Mucosa of rectum (tissue), 2 donors: ENCODE data around the gene SLC7A6OS.
A peak's percentile ranks its signal among the peaks of the same experiment; 100 is the strongest.

ENCODE experiments used
- H3K27ac ChIP-seq, 2 donors: one replicate each; pipeline ENCODE4 v1.7.0; 2013; ENCODE audit warnings: inconsistent platforms in 2 of 2, low read depth in 2 of 2, low read length in 2 of 2
- H3K27me3 ChIP-seq, 2 donors: one replicate each; pipeline ENCODE4 v1.7.0; 2013; ENCODE audit warnings: low read length in 2 of 2; ENCODE audit not compliant: control insufficient read depth in 2 of 2, insufficient read depth in 2 of 2
- H3K36me3 ChIP-seq, 2 donors: one replicate each; pipeline ENCODE4 v1.7.0; 2013; ENCODE audit warnings: low read length in 2 of 2; ENCODE audit not compliant: control insufficient read depth in 2 of 2, insufficient read depth in 2 of 2
- H3K4me1 ChIP-seq, 2 donors: one replicate each; pipeline ENCODE4 v1.7.0; 2013; ENCODE audit warnings: low read length in 2 of 2, mild to moderate bottlenecking in 1 of 2; ENCODE audit not compliant: control insufficient read depth in 2 of 2, insufficient read depth in 2 of 2
- H3K4me3 ChIP-seq, 2 donors: one replicate each; pipeline ENCODE4 v1.7.0; 2013; ENCODE audit warnings: low read length in 2 of 2
- H3K9ac ChIP-seq, 2 donors: one replicate each; pipeline ENCODE4 v1.7.0; 2013; ENCODE audit warnings: low read length in 2 of 2, low read depth in 1 of 2, mild to moderate bottlenecking in 1 of 2
- H3K9me3 ChIP-seq, 2 donors: one replicate each; pipeline ENCODE4 v1.7.0; 2013; ENCODE audit warnings: low read length in 2 of 2; ENCODE audit not compliant: control insufficient read depth in 2 of 2
- donor health status: healthy.
- donor health status: Normal muscosa, but diverticular disease.

SLC7A6OS gene

DNA sequence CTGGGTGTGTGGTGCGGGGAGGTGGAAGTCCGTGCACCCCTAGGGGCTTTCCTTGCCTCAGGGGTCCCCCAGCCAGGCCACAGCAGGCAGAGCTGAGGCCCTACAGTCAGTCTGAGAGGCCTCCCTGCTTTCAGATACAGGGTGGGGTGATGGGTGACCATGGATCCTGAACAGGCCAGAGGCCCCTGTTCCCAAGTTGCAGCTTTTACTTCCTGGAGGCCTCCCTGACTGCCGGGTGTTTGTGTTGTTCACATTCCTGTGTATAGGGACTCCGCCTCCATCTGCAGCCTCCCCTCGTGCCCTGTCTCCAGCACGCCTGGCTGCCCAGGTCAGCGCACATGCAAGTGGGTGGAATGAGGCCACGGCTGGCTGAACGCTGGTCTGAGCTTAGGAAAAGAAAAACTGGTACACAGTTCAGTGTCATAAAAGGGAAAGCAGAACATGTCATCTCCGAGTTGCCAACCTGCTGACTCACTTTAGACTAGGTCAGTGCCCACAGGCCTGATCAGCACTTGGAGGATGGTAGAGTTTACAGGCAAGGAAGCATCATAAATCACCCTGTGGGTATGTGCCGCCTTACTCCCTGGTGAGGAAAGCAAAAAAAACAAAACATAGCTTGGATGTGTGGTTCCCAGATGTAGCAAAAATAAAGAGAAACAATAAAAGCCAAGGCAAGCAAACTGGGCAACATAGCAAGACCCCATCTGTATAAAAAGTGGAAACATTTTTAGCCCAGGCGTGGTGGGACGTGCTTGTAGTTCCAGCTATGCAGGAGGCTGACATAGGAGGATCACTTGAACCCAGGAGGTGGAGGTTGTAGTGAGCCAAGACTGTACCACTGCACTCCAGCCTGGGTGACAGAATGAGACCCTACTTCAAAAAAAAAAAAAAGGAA lies 52.6 kb downstream of the SLC7A6OS start:
- Histone ChIP-seq H3K4me1 (peaks cover 9 to 15% of the 10 kb centered on the region in 2 donors), H3K4me3 (peak overlapping the region in 1 of 2 donors; percentile 24), H3K9ac (peak overlapping the region in 1 of 2 donors; percentile 35), H3K27ac (peak overlapping the region; percentile 69 to 72), H3K36me3 (peaks cover 24 to 37% of the 10 kb centered on the region in 2 donors), H3K9me3 (no peaks in the 10 kb centered on the region), H3K27me3 (no peaks in the 10 kb centered on the region)

DNA sequence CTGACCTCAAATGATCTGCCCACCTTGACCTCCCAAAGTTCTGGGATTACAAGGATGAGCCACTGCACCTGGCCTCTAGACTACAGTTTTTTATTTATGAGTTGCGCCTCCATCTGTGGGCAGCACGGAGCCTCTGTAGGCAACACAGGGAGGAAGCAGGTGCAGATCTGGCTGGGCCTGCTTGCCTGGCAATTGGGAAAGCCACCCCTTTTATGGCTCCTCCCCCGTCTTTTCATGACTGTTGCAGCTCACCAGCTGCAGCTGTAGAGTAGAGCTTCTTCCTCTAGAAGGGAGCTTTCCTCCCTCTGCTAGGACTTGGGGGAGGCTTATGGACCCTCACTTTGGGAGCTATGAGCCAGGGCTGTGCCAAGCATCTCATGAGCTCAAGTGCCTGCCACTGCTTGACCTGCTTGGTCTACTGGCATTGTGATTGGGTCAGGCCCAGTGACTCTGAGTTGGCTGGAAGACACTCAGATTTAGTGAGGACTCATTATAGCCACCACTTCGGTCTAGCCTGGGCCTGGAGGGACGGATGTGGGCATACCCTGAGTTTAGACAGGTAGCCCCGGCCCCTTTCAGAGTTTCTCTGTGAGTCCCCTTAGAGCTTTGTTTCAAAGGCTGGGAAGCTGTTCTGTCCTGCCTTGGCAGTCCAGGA lies 53.4 kb downstream of the SLC7A6OS start:
- H3K4me1 ChIP-seq: peaks cover 8 to 15% of the 10 kb centered on the region in 2 donors

DNA sequence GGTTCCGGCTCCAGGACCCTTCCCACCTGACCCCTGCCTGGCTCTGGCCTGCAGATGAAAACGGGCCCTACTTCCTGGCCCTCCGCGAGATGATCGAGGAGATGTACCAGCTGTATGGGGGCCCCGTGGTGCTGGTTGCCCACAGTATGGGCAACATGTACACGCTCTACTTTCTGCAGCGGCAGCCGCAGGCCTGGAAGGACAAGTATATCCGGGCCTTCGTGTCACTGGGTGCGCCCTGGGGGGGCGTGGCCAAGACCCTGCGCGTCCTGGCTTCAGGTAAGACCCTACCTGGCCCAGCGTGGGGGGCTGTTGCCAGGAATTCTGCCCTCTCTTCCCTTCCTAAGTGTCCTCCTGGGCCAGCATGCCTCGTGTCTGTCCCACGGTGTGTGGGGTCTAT lies 55.0 kb downstream of the SLC7A6OS start:
- Histone ChIP-seq H3K9ac (no peak overlapping the region), H3K9me3 (no peaks in the 10 kb centered on the region), H3K27me3 (no peaks in the 10 kb centered on the region), H3K4me3 (no peak overlapping the region), H3K27ac (no peak overlapping the region), H3K36me3 (peaks cover 29 to 42% of the 10 kb centered on the region in 2 donors), H3K4me1 (peaks cover 8 to 15% of the 10 kb centered on the region in 2 donors)

More for the DNA sequence above, 53.4 kb downstream of the SLC7A6OS start:
- H3K9ac ChIP-seq: peak overlapping the region; percentile 35 to 36
- H3K27ac ChIP-seq: peak overlapping the region; percentile 69 to 72
- H3K27me3 ChIP-seq: no peaks in the 10 kb centered on the region
- H3K9me3 ChIP-seq: no peaks in the 10 kb centered on the region
- H3K4me3 ChIP-seq: no peak overlapping the region
- H3K36me3 ChIP-seq: peaks cover 24 to 38% of the 10 kb centered on the region in 2 donors

DNA sequence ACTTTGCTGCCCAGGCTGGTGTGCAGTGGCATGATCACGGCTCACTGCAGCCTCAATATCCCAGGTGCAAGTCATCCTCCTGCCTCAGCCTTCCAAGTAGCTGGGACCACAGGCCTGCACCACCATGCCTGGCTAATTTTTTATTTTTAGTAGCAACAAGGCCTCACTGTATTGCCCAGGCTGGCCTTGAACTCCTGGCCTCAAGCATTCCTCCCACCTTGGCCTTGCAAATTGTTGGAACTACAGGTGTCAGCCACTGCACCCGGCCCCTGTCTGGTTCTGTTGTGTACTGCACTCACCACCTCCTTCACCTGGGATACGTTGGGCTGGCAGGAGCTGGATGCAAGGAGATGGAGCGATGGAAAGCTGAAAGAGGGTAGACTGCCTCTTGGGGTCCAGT lies 57.0 kb downstream of the SLC7A6OS start:
- H3K27me3 ChIP-seq: no peaks in the 10 kb centered on the region
- H3K4me3 ChIP-seq: no peak overlapping the region
- H3K27ac ChIP-seq: no peak overlapping the region
- H3K9me3 ChIP-seq: no peaks in the 10 kb centered on the region
- peaks cover 8 to 15% of the 10 kb centered on the region in 2 donors for H3K4me1 ChIP-seq
- H3K36me3 ChIP-seq: peaks cover 19 to 28% of the 10 kb centered on the region in 2 donors
- no peak overlapping the region for H3K9ac ChIP-seq

DNA sequence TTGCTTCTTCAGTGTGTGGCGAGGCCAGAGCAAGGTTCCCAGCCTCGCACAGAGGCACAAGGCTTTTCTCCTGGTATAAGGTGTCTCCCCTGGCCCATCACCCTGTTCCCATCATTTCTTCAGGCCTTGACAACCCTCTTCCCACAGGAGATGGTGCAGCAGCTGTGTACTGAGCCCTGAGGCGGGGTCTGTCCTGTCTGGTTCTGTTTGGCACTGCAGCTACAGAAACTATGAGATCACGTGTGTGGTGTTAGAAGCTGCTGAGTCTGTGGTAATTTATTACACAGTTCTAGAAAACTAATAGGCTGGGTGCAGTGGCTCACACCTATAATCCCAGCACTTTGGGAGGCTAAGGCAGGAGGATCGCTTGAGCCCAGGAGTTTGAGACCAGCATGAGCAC lies 58.4 kb downstream of the SLC7A6OS start:
- Histone ChIP-seq H3K27ac (no peak overlapping the region), H3K9ac (no peak overlapping the region), H3K36me3 (peaks cover 19 to 28% of the 10 kb centered on the region in 2 donors)

DNA sequence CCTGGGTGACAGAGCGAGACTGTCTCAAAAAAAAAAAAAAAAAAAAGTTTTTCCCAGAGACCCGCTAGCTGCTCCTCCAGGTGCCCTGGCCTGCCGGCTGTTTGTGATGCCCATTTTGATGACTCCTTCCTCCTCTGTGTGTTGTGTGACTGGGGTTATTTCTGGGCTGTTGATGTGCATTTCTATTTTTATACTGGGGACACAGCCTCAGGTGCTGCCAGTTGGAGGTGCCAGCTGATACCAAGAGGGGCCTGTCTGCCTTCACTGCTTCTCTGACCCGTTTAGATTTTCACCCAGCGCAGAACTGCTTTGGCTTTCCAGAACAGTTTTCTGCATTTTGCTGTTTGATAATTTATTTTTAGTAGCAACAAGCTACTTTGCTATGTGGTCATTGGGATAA lies 58.9 kb downstream of the SLC7A6OS start:
- Histone ChIP-seq H3K36me3 (peaks cover 19 to 28% of the 10 kb centered on the region in 2 donors), H3K27ac (no peak overlapping the region), H3K4me1 (peaks cover 4 to 7% of the 10 kb centered on the region in 2 donors), H3K9me3 (no peaks in the 10 kb centered on the region), H3K9ac (no peak overlapping the region), H3K4me3 (no peak overlapping the region), H3K27me3 (no peaks in the 10 kb centered on the region)

More for the DNA sequence above, 58.4 kb downstream of the SLC7A6OS start:
- H3K9me3 ChIP-seq: no peaks in the 10 kb centered on the region
- H3K4me3 ChIP-seq: no peak overlapping the region
- peaks cover 3% of the 10 kb centered on the region in 2 donors for H3K4me1 ChIP-seq
- H3K27me3 ChIP-seq: no peaks in the 10 kb centered on the region

DNA sequence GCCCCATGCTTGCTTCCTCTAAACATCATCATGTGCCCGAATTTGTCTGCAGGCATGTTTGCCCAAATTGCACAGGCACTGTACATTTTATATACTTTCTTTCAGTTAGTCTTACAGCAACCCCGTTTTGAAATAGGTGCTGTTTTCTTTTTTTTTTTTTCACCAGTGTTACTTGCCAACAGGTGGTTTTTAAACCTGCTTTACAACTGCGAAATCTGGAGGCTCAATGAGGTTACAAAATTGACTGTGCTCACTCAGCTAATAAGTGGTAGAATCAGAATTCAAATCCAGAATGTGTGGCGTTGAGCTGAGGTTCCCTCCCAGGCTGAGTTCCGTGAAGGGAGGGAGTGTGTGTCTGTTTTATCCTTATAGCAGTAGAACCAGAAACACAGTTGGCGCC lies 59.8 kb downstream of the SLC7A6OS start:
- Histone ChIP-seq H3K4me1 (peaks cover 13 to 15% of the 10 kb centered on the region in 2 donors), H3K27me3 (no peaks in the 10 kb centered on the region), H3K9ac (no peak overlapping the region), H3K4me3 (no peak overlapping the region), H3K9me3 (no peaks in the 10 kb centered on the region), H3K27ac (no peak overlapping the region), H3K36me3 (peaks cover 19 to 23% of the 10 kb centered on the region in 2 donors)

DNA sequence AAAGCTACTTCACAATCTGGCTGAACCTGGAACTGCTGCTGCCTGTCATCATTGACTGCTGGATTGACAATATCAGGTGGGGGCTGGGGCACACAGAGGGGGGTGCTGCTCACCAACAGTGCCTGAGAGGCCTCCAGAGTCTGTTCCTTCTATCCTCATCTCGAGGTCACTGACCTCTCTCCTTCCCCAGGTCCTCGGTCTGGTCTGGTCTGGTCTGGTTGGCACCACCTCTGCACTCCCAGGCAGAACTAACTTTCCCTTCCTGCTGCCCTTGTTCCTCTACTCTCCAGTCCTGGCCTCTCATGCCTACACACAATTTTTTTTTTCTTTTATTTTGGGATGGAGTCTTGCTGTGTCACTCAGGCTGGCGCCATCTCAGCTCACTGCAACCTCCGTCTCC lies 61.4 kb downstream of the SLC7A6OS start:
- Histone ChIP-seq H3K36me3 (peaks cover 11 to 12% of the 10 kb centered on the region in 2 donors), H3K4me3 (no peak overlapping the region), H3K9ac (no peak overlapping the region), H3K27me3 (no peaks in the 10 kb centered on the region), H3K9me3 (no peaks in the 10 kb centered on the region), H3K27ac (no peak overlapping the region), H3K4me1 (peaks cover 20 to 23% of the 10 kb centered on the region in 2 donors)
